Measurements from ENCODE around the gene SYNDIG1. TPM values are rescaled to one million over a fixed set of nuclear protein-coding genes. Genes with fewer than 3 reads are reported as not detected.

The SYNDIG1 gene
- total RNA-seq, 1 experiment from 2014 or later, result not detected

DNA sequence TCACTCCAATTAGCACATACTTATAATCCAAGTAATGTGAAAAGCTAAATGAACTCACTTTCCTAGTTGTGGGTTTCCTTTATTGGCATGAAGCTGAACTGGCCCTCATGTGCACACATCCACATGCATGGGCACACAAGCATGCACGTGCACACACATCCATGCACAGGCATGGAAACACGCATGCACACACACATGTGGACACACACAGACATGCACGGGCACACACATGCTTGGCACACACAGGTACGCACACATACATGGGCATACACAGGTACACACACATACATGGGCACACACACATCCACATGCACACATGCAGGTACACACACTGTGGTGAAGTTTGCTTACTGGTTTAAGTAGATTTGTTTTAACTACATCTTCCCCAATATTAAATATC is 23.8 kb downstream of the SYNDIG1 start:
- TF ChIP-seq, protein P1, sequence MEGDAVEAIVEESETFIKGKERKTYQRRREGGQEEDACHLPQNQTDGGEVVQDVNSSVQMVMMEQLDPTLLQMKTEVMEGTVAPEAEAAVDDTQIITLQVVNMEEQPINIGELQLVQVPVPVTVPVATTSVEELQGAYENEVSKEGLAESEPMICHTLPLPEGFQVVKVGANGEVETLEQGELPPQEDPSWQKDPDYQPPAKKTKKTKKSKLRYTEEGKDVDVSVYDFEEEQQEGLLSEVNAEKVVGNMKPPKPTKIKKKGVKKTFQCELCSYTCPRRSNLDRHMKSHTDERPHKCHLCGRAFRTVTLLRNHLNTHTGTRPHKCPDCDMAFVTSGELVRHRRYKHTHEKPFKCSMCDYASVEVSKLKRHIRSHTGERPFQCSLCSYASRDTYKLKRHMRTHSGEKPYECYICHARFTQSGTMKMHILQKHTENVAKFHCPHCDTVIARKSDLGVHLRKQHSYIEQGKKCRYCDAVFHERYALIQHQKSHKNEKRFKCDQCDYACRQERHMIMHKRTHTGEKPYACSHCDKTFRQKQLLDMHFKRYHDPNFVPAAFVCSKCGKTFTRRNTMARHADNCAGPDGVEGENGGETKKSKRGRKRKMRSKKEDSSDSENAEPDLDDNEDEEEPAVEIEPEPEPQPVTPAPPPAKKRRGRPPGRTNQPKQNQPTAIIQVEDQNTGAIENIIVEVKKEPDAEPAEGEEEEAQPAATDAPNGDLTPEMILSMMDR (IDR thresholded peaks at IDR 0.05; ENCODE audit: insufficient read depth in 1 of 2, low read depth in 1 of 2, low read length in 1 of 2, severe bottlenecking in 1 of 2, unreplicated experiment in 1 of 2), result no peak
- no peak for DNase-seq
- Mint-ChIP-seq H3K36me3 (ENCODE audit: insufficient read depth, unreplicated experiment) (no peaks in the 10 kb centered on the region), H3K27me3 (ENCODE audit: insufficient read depth, unreplicated experiment) (peaks cover 11% of the 10 kb centered on the region), H3K4me1 (ENCODE audit: low read depth, unreplicated experiment) (no peaks in the 10 kb centered on the region), H3K9me3 (ENCODE audit: unreplicated experiment) (no peaks in the 10 kb centered on the region), H3K27ac (ENCODE audit: unreplicated experiment) (no peak overlapping the region), H3K4me3 (ENCODE audit: unreplicated experiment) (no peak overlapping the region)
- CTCF ChIA-PET, result interaction anchor here (0.6 kb wide), 1 partner anchor 1366 kb away, joined by 3 read pairs; no protein-coding TSS in a partner anchor
- Histone ChIP-seq H3K9me3 (no peaks in the 10 kb centered on the region), H3K4me1 (no peaks in the 10 kb centered on the region), H3K36me3 (ENCODE audit: control insufficient read depth, insufficient read depth, low read length) (no peaks in the 10 kb centered on the region), H3K27me3 (replicated peaks; ENCODE audit: control insufficient read depth, insufficient read depth, low read length) (no peaks in the 10 kb centered on the region), H3K4me3 (ENCODE audit: low read depth, low read length) (no peak overlapping the region)
- intact Hi-C loops (cut with micrococcal nuclease; ENCODE audit: unreplicated experiment), result no loop called here
- BruUV-seq (replicated peaks), result no TSS peak
- POLR2A ChIA-PET, result no interaction called here

DNA sequence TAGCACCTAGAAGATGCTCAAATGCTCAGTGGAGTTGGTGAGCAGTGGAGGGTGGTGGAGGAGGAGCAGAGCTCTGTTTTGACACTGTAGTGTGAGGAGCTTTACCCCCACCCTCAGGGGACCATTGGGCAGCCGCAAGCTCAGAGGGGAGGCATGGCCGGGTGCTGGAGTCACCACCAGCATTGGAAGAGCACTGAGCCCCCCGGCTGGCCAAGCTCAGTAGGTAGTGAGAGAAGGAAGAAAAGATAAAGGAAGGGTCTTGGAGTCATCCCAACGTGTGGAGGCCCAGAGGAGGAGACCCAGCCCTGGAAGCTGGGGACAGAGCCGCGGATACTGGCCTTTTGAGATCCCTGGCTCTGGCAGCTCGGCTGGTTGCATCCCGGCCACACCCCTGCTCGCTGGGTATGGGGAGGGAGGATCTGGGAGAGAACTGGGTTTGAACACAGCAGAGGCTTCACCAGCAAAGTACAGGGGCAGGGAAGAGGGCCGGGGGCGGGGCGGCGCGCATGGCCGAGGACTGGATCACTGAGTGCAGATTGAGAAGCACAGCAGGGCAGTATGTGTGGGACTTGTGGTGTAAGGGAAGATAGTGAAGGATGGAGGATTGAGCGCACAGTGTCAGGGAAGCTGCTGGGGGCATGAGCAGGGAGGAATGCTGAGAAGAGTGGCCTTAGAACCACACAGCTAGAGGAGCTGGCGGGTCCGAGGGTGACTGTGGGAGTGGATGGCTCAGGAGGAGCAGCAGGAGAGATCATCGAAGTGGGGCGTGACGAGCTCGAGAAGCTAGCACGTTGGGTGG is 24.4 kb downstream of the SYNDIG1 start:
- Mint-ChIP-seq H3K27ac (ENCODE audit: unreplicated experiment) (no peak overlapping the region), H3K27me3 (ENCODE audit: insufficient read depth, unreplicated experiment) (peaks cover 13% of the 10 kb centered on the region), H3K9me3 (ENCODE audit: unreplicated experiment) (no peaks in the 10 kb centered on the region), H3K4me1 (ENCODE audit: low read depth, unreplicated experiment) (no peaks in the 10 kb centered on the region), H3K4me3 (ENCODE audit: unreplicated experiment) (no peak overlapping the region), H3K36me3 (ENCODE audit: insufficient read depth, unreplicated experiment) (no peaks in the 10 kb centered on the region)
- Histone ChIP-seq H3K27me3 (replicated peaks; ENCODE audit: control insufficient read depth, insufficient read depth, low read length) (no peaks in the 10 kb centered on the region), H3K36me3 (ENCODE audit: control insufficient read depth, insufficient read depth, low read length) (no peaks in the 10 kb centered on the region), H3K9me3 (no peaks in the 10 kb centered on the region), H3K4me3 (ENCODE audit: low read depth, low read length) (no peak overlapping the region), H3K4me1 (no peaks in the 10 kb centered on the region)
- POLR2A ChIA-PET, result no interaction called here
- DNase-seq, result no peak
- TF ChIP-seq, protein P1 (IDR thresholded peaks at IDR 0.05; ENCODE audit: insufficient read depth in 1 of 2, low read depth in 1 of 2, low read length in 1 of 2, severe bottlenecking in 1 of 2, unreplicated experiment in 1 of 2), result no peak
- intact Hi-C loops (cut with micrococcal nuclease; ENCODE audit: unreplicated experiment), result no loop called here
- CTCF ChIA-PET, result interaction anchor here (0.6 kb wide), 1 partner anchor 1367 kb away, joined by 3 read pairs; no protein-coding TSS in a partner anchor
- no TSS peak for BruUV-seq (replicated peaks)

DNA sequence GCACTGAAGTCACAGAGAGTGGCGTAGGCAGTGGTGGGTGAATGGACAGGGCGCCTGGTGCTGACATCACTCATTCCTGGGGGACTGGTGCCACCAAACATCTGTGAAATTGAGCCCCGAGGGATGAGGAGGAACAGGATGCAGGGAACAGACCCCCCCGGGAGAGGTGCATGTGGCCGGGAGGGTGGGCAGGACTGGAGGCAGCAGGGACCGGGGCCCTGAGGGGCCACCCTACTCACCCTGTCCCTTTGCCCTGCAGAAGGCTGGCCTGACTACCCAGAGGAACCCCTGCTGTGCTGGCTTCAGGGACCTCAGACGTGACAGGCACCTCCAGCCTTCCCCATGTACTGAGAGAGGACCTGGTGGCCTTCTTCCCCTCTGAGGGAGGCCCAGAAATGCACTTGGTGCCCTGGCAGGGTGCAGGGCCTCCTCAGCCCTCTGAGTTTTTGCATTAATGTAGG is 25.1 kb downstream of the SYNDIG1 start:
- H3K36me3 Mint-ChIP-seq (ENCODE audit: insufficient read depth, unreplicated experiment), result no peaks in the 10 kb centered on the region

More for the DNA sequence above, 25.1 kb downstream of the SYNDIG1 start:
- DNase-seq, result no peak
- Mint-ChIP-seq H3K4me1 (ENCODE audit: low read depth, unreplicated experiment) (no peaks in the 10 kb centered on the region), H3K9me3 (ENCODE audit: unreplicated experiment) (no peaks in the 10 kb centered on the region), H3K27ac (ENCODE audit: unreplicated experiment) (no peak overlapping the region), H3K27me3 (ENCODE audit: insufficient read depth, unreplicated experiment) (peaks cover 13% of the 10 kb centered on the region), H3K4me3 (ENCODE audit: unreplicated experiment) (no peak overlapping the region)
- Histone ChIP-seq H3K36me3 (ENCODE audit: control insufficient read depth, insufficient read depth, low read length) (no peaks in the 10 kb centered on the region), H3K27me3 (replicated peaks; ENCODE audit: control insufficient read depth, insufficient read depth, low read length) (no peaks in the 10 kb centered on the region), H3K4me3 (ENCODE audit: low read depth, low read length) (no peak overlapping the region), H3K9me3 (no peaks in the 10 kb centered on the region), H3K4me1 (no peaks in the 10 kb centered on the region)
- TF ChIP-seq, protein P1 (IDR thresholded peaks at IDR 0.05; ENCODE audit: insufficient read depth in 1 of 2, low read depth in 1 of 2, low read length in 1 of 2, severe bottlenecking in 1 of 2, unreplicated experiment in 1 of 2), result no peak
- ChIA-PET POLR2A (no interaction called here), CTCF (no interaction called here)
- intact Hi-C loops (cut with micrococcal nuclease; ENCODE audit: unreplicated experiment), result no loop called here
- BruUV-seq (replicated peaks), result no TSS peak
